Measurements from ENCODE around the gene CDKN2B-AS1. TPM values are rescaled to one million over a fixed set of nuclear protein-coding genes. Genes with fewer than 3 reads are reported as not detected.
A peak's percentile ranks its signal among the peaks of the same experiment; 100 is the strongest.
"Not testable (repeated sequence)": the region's sequence is repeated elsewhere in the genome, so short reads cannot be mapped to it uniquely, and the experiment has no call there.

CDKN2B-AS1 gene
- total and polyA plus RNA-seq, 2 of the 13 experiments (the other 11 are each of a cell fraction or from before 2014, with no cell fraction given) = 0.64 to 2.3 TPM

- H3K36me3 ChIP-seq (replicated peaks in 1 of 2; ENCODE audit: control insufficient read depth in 1 of 2, insufficient read depth in 2 of 2, low read length in 2 of 2); intact Hi-C loops (cut with micrococcal nuclease; ENCODE audit: unreplicated experiment); in situ Hi-C loops (cut with HindIII; ENCODE audit: extremely low pct_ligation_motif_present, low pct_unique_long_range_greater_than_20kb); POLR2A ChIA-PET; H3K79me2 ChIP-seq (ENCODE audit: insufficient read depth, low read length); DNase-seq (ENCODE audit: low spot score); H3K4me3 ChIP-seq (replicated peaks in 1 of 3; ENCODE audit: insufficient read depth in 1 of 3, low read depth in 2 of 3, low read length in 3 of 3); H3K9me3 ChIP-seq (ENCODE audit: low read length); H3K27ac ChIP-seq (ENCODE audit: extremely low read length, insufficient read depth, low read length); H3K4me2 ChIP-seq (ENCODE audit: low read depth, low read length); H3K4me1 ChIP-seq (ENCODE audit: insufficient read depth, low read length); H3K9ac ChIP-seq (ENCODE audit: insufficient read depth, low read depth, low read length); ATAC-seq; H4K20me1 ChIP-seq (ENCODE audit: insufficient read depth, low read length); BruUV-seq (replicated peaks); CTCF ChIA-PET (ENCODE audit: low intra/inter-chr PET ratio, low total read pairs); H2AFZ ChIP-seq (ENCODE audit: low read length); FAIRE-seq; H3K27me3 ChIP-seq (ENCODE audit: control insufficient read depth in 1 of 2, insufficient read depth in 2 of 2, low read length in 2 of 2): not testable (repeated sequence)
- WGBS (ENCODE audit: low lambda C conversion rate) = 84% methylated on average over 8 of the region's 33 CpGs
These were observed 35.3 kb upstream of the CDKN2B-AS1 start for GRCh38 chr9:21959268-21959667.

- peak; percentile 42 for TF ChIP-seq CEBPB (IDR thresholded peaks at IDR 0.05; ENCODE audit: borderline replicate concordance, low read depth, low read length)
- no peak for TF ChIP-seq ZNF740 (CRISPR knock-in tag; IDR thresholded peaks at IDR 0.05)
- no peak for TF ChIP-seq TAF1 (CRISPR knock-in tag; IDR thresholded peaks at IDR 0.05)
- TF ChIP-seq CREBL2 (CRISPR knock-in tag; IDR thresholded peaks at IDR 0.05; ENCODE audit: borderline replicate concordance) = no peak
- no TSS peak for BruUV-seq (replicated peaks)
- Histone ChIP-seq H3K27me3 (ENCODE audit: control insufficient read depth in 1 of 2, insufficient read depth in 2 of 2, low read length in 2 of 2) (peaks cover 5 to 15% of the 10 kb centered on the region in 2 experiments; a peak in 3 of 5 replicates), H3K9me3 (ENCODE audit: low read length) (no peaks in the 10 kb centered on the region), H3K79me2 (ENCODE audit: insufficient read depth, low read length) (no peaks in the 10 kb centered on the region), H3K9ac (ENCODE audit: insufficient read depth, low read depth, low read length) (no peak overlapping the region), H3K4me3 (replicated peaks in 1 of 3; ENCODE audit: insufficient read depth in 1 of 3, low read depth in 2 of 3, low read length in 3 of 3) (no peak overlapping the region), H3K4me2 (ENCODE audit: low read depth, low read length) (no peak overlapping the region), H3K4me1 (ENCODE audit: insufficient read depth, low read length) (peaks cover 12% of the 10 kb centered on the region), H3K27ac (ENCODE audit: extremely low read length, insufficient read depth, low read length) (no peak overlapping the region), H4K20me1 (ENCODE audit: insufficient read depth, low read length) (no peaks in the 10 kb centered on the region), H3K36me3 (replicated peaks in 1 of 2; ENCODE audit: control insufficient read depth in 1 of 2, insufficient read depth in 2 of 2, low read length in 2 of 2) (no peaks in the 10 kb centered on the region), H2AFZ (ENCODE audit: low read length) (no peak overlapping the region)
- intact Hi-C loops (cut with micrococcal nuclease; ENCODE audit: unreplicated experiment) = no loop called here
- 49% methylated on average over 2 of the region's 2 CpGs for WGBS (ENCODE audit: low lambda C conversion rate)
- FAIRE-seq (no peak), ATAC-seq (no peak), DNase-seq (ENCODE audit: low spot score) (no peak)
- in situ Hi-C loops (cut with HindIII; ENCODE audit: extremely low pct_ligation_motif_present, low pct_unique_long_range_greater_than_20kb) = no loop called here
- POLR2A ChIA-PET = no interaction called here
- CTCF ChIA-PET (ENCODE audit: low intra/inter-chr PET ratio, low total read pairs) = no interaction called here
These were observed 33.0 kb upstream of the CDKN2B-AS1 start for GRCh38 chr9:21961569-21961968.

All from HepG2 (cell line).